ENCODE results near the gene GSC. TPM values are rescaled to one million over a fixed set of nuclear protein-coding genes. Genes with fewer than 3 reads are reported as not detected.

The GSC gene
- total and polyA plus RNA-seq, 2 of the 4 experiments (the other 2 are of a cell fraction): not detected

DNA sequence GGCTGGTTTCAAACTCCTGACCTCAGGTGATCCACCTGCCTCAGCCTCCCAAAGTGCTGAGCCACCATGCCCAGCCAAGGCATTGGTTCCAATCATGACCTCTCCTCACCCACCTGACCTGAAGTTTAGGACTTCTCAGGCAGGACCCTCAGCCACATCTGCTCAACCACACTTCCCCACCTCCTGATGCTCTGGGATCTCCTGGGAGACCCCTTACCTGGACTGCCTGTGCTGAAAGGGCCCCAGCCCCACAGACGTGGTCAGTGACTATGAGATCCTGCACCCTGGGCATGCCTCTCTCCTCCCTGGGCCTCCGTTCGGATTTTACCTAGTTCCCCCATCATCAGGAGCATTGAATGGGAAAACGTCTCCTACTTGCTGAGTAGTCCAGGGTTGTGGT is 18.0 kb downstream of the GSC start:
- intact Hi-C loops (cut with micrococcal nuclease) (no loop called here), in situ Hi-C loops (cut with MboI; ENCODE audit: low sequenced_read_pairs) (no loop called here), dilution Hi-C loops (cut with HindIII; ENCODE audit: low sequenced_read_pairs, unreplicated experiment) (no loop called here)
- Histone ChIP-seq H2AFZ (replicated peaks; ENCODE audit: low read length, poor library complexity) (no peak overlapping the region), H3K14ac (replicated peaks; ENCODE audit: low read depth, low read length) (no peak overlapping the region), H4K8ac (ENCODE audit: low read depth in 2 of 2, low read length in 2 of 2) (no peak overlapping the region), H3K27me3 (ENCODE audit: control insufficient read depth, insufficient read depth, low read length) (peaks cover 3% of the 10 kb centered on the region; the same call in 1 of the 2 replicates), H3K27ac (ENCODE audit: insufficient read depth, low read length) (no peak overlapping the region), H2AK5ac (ENCODE audit: low read depth, low read length) (no peak overlapping the region), H3K9me1 (ENCODE audit: insufficient read depth, low read length) (no peaks in the 10 kb centered on the region), H3K18ac (ENCODE audit: low read depth, low read length) (no peak overlapping the region), H2BK20ac (ENCODE audit: low read depth, low read length) (no peak overlapping the region), H3K36me3 (ENCODE audit: control insufficient read depth, insufficient read depth, low read length) (no peaks in the 10 kb centered on the region), H3K23ac (ENCODE audit: low read depth, low read length) (no peak overlapping the region), H2AK9ac (replicated peaks; ENCODE audit: low read depth, low read length, poor library complexity) (no peak overlapping the region), H4K20me1 (ENCODE audit: insufficient read depth, low read length) (no peaks in the 10 kb centered on the region), H2BK5ac (ENCODE audit: low read depth, low read length, poor library complexity, severe bottlenecking) (no peak overlapping the region), H4K91ac (ENCODE audit: insufficient read depth, low read depth, low read length) (no peak overlapping the region), H2BK120ac (ENCODE audit: low read depth, low read length) (no peak overlapping the region), H3K4me2 (ENCODE audit: low read depth, low read length) (no peak overlapping the region), H3K4me1 (ENCODE audit: control insufficient read depth, insufficient read depth, low read length) (no peaks in the 10 kb centered on the region), H3K9me3 (ENCODE audit: control insufficient read depth, insufficient read depth, low read length) (no peaks in the 10 kb centered on the region), H3K79me1 (ENCODE audit: low read depth in 1 of 2, low read length in 2 of 2) (no peaks in the 10 kb centered on the region), H3K4me3 (ENCODE audit: insufficient read depth, low read depth, low read length) (no peak overlapping the region), H3K56ac (ENCODE audit: extremely low read depth, insufficient read depth, low read length) (no peak overlapping the region), H2BK15ac (ENCODE audit: low read depth, low read length) (no peak overlapping the region), H4K5ac (ENCODE audit: low read depth, low read length) (no peak overlapping the region), H3K4ac (ENCODE audit: low read depth, low read length) (no peak overlapping the region), H3K9ac (ENCODE audit: low read depth, low read length) (no peak overlapping the region)
- no TSS peak for BruUV-seq (replicated peaks)
- POLR2A ChIA-PET (ENCODE audit: unreplicated experiment): no interaction called here
- no CpG with 5 or more reads among the region's 4 CpGs for WGBS, 2 experiments (ENCODE audit: extremely low coverage in 2 of 2, insufficient read length in 1 of 2)
- CTCF ChIA-PET: no interaction called here
- TF ChIP-seq RAD21 (IDR thresholded peaks at IDR 0.05; ENCODE audit: low read length): no peak
- no peak for TF ChIP-seq MXI1 (IDR thresholded peaks at IDR 0.05; ENCODE audit: borderline replicate concordance, low read depth, low read length)
- no peak for TF ChIP-seq NFE2L2 (IDR thresholded peaks at IDR 0.05; ENCODE audit: low read depth, low read length)
- no peak for TF ChIP-seq MAFK (IDR thresholded peaks at IDR 0.05; ENCODE audit: low read depth, low read length)
- TF ChIP-seq CHD1 (IDR thresholded peaks at IDR 0.05; ENCODE audit: low read depth, low read length): no peak
- TF ChIP-seq CTCF (conservative IDR thresholded peaks at IDR 0.05; ENCODE audit: low read depth, low read length): no peak
- TF ChIP-seq CEBPB (IDR thresholded peaks at IDR 0.05; ENCODE audit: low read depth, low read length): no peak
- no peak for TF ChIP-seq POLR2A (IDR thresholded peaks at IDR 0.05; ENCODE audit: low read depth, low read length)
- no peak for TF ChIP-seq RFX5 (IDR thresholded peaks at IDR 0.05; ENCODE audit: low read depth, low read length)
- TF ChIP-seq MAZ (IDR thresholded peaks at IDR 0.05; ENCODE audit: borderline replicate concordance, low read depth, low read length): no peak
- TF ChIP-seq FOS (IDR thresholded peaks at IDR 0.05; ENCODE audit: low read depth, low read length): no peak
- TF ChIP-seq RCOR1 (IDR thresholded peaks at IDR 0.05; ENCODE audit: insufficient replicate concordance, low read length): no peak
- TF ChIP-seq, protein P1, sequence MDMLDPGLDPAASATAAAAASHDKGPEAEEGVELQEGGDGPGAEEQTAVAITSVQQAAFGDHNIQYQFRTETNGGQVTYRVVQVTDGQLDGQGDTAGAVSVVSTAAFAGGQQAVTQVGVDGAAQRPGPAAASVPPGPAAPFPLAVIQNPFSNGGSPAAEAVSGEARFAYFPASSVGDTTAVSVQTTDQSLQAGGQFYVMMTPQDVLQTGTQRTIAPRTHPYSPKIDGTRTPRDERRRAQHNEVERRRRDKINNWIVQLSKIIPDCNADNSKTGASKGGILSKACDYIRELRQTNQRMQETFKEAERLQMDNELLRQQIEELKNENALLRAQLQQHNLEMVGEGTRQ (IDR thresholded peaks at IDR 0.05; ENCODE audit: low read depth, low read length): no peak
- TF ChIP-seq BHLHE40 (IDR thresholded peaks at IDR 0.05; ENCODE audit: low read depth, low read length): no peak
- TF ChIP-seq SMC3 (IDR thresholded peaks at IDR 0.05; ENCODE audit: low read depth, low read length): no peak
- TF ChIP-seq ELK1 (IDR thresholded peaks at IDR 0.05; ENCODE audit: borderline replicate concordance, low read depth, low read length): no peak
- ATAC-seq (ENCODE audit: low read depth) (no peak), DNase-seq (no peak)

All from IMR-90 (cell line).